Tibial nerve (tissue), 4 donors: ENCODE results near the gene SCGB3A1. TPM values are rescaled to one million over a fixed set of nuclear protein-coding genes. Genes with fewer than 3 reads are reported as not detected.

Source experiments
- DNase-seq, 2 donors: peaks; one replicate each; pipeline ENCODE4 v3.0.0-alpha.2; 2019; ENCODE audit warnings: low spot score in 2 of 2
- H3K27ac ChIP-seq, 4 donors: fragments of 200-600 bp; sonication (generic) in 3 of 4; one replicate each; pipeline ENCODE4 v1.5.1; 2017 to 2019; ENCODE audit warnings: mild to moderate bottlenecking in 1 of 4
- H3K27me3 ChIP-seq, 2 donors: fragments of 200-600 bp; sonication (generic) in 1 of 2; one replicate each; pipeline versions ENCODE4 v1.5.1 to v1.6.0; 2017 to 2019
- H3K36me3 ChIP-seq, 3 donors: fragments of 200-600 bp; sonication (generic); one replicate each; pipeline ENCODE4 v1.5.1; 2018 to 2019
- H3K4me1 ChIP-seq, 4 donors: fragments of 200-600 bp; sonication (generic) in 3 of 4; one replicate each; pipeline ENCODE4 v1.5.1; 2017 to 2019
- H3K4me3 ChIP-seq, 4 donors: fragments of 200-600 bp; sonication (generic) in 3 of 4; one replicate each; pipeline ENCODE4 v1.5.1; 2017 to 2019; ENCODE audit warnings: mild to moderate bottlenecking in 1 of 4, moderate library complexity in 1 of 4
- H3K9me3 ChIP-seq, 4 donors: fragments of 200-600 bp; sonication (generic) in 3 of 4; one replicate each; pipeline ENCODE4 v1.5.1; 2017 to 2019
- EP300 ChIP-seq, 2 donors: sonication (generic); formaldehyde crosslinking; IDR thresholded peaks; one replicate each; pipeline ENCODE4 v1.6.1; 2017; ENCODE audit warnings: antibody characterized with exemption in 2 of 2, mild to moderate bottlenecking in 1 of 2
- POLR2A ChIP-seq, 2 donors: fragments of 450-650 bp; IDR thresholded peaks; one replicate each; pipeline ENCODE4 v1.6.1; 2017; ENCODE audit warnings: antibody characterized with exemption in 2 of 2, mild to moderate bottlenecking in 2 of 2, moderate library complexity in 2 of 2
- WGBS, 2 donors: methylation state at CpG; one replicate each; pipeline ENCODE4 v1.1.5; 2018; 5-methylcytosine and 5-hydroxymethylcytosine counted together
- total RNA-seq, 4 donors: library from RNA; depleted of rRNA; stranded (reverse); fragments of >200 nt; gene quantifications; one replicate each; pipeline ENCODE4 v1.1.0, GENCODE V29; 2016
- TF ChIP-seq, protein P1 (sequence below), 5 experiments: fragments of 200-600 bp in 3 of 5; fragments of 450-650 bp in 2 of 5; sonication (generic) in 3 of 5; IDR thresholded peaks; one replicate each; pipeline ENCODE4 v1.5.1; 2016 to 2019; ENCODE audit warnings: antibody characterized with exemption in 5 of 5, mild to moderate bottlenecking in 3 of 5, moderate library complexity in 2 of 5

Gene SCGB3A1
- total RNA-seq, 4 donors from 2014 or later: not detected

GRCh38 chr5:180598797-180599589 is 7.7 kb upstream of the SCGB3A1 start:
- H3K27ac ChIP-seq: no peak overlapping the region
- TF ChIP-seq EP300 (IDR thresholded peaks at IDR 0.05) (no peak), POLR2A (IDR thresholded peaks at IDR 0.05) (no peak)
- TF ChIP-seq, protein P1, sequence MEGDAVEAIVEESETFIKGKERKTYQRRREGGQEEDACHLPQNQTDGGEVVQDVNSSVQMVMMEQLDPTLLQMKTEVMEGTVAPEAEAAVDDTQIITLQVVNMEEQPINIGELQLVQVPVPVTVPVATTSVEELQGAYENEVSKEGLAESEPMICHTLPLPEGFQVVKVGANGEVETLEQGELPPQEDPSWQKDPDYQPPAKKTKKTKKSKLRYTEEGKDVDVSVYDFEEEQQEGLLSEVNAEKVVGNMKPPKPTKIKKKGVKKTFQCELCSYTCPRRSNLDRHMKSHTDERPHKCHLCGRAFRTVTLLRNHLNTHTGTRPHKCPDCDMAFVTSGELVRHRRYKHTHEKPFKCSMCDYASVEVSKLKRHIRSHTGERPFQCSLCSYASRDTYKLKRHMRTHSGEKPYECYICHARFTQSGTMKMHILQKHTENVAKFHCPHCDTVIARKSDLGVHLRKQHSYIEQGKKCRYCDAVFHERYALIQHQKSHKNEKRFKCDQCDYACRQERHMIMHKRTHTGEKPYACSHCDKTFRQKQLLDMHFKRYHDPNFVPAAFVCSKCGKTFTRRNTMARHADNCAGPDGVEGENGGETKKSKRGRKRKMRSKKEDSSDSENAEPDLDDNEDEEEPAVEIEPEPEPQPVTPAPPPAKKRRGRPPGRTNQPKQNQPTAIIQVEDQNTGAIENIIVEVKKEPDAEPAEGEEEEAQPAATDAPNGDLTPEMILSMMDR (IDR thresholded peaks at IDR 0.05): no peak
- no peaks in the 10 kb centered on the region for H3K27me3 ChIP-seq
- H3K36me3 ChIP-seq: no peaks in the 10 kb centered on the region
- H3K9me3 ChIP-seq: no peaks in the 10 kb centered on the region
- no peaks in the 10 kb centered on the region for H3K4me1 ChIP-seq
- 84 to 88% methylated on average over 14 of the region's 16 CpGs for WGBS, 2 donors
- H3K4me3 ChIP-seq: no peak overlapping the region
- no peak for DNase-seq

DNA sequence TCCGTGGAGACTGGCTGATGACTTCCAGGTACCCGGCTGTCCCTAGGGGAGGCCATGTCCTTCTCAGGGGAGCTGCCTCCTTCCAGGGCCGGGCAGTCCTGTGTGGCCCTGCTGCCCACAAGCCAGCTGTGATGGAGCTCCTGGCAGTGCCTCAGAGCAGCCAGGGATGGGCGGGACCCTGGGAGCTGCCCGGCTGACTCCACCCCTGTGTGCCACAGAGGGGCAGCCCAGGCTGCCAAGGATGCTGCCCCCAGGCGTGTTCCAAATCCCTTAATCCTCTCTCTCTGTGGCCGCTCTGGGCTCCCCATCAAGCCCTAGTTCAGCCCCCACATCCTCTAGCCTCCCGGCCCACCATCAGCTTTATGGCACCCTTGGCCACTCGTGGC is 7.0 kb upstream of the SCGB3A1 start:
- WGBS, 2 donors: 75 to 79% methylated on average over 6 to 7 of the region's 9 CpGs
- TF ChIP-seq EP300 (IDR thresholded peaks at IDR 0.05) (no peak), POLR2A (IDR thresholded peaks at IDR 0.05) (no peak)
- TF ChIP-seq, protein P1 (IDR thresholded peaks at IDR 0.05): no peak
- no peak overlapping the region for H3K4me3 ChIP-seq
- no peak for DNase-seq
- H3K36me3 ChIP-seq: no peaks in the 10 kb centered on the region
- H3K27ac ChIP-seq: no peak overlapping the region
- H3K9me3 ChIP-seq: no peaks in the 10 kb centered on the region
- H3K27me3 ChIP-seq: peaks cover 0 to under 1% of the 10 kb centered on the region in 2 donors
- H3K4me1 ChIP-seq: no peaks in the 10 kb centered on the region

GRCh38 chr5:180596668-180597231 is 5.5 kb upstream of the SCGB3A1 start:
- H3K27me3 ChIP-seq: peaks cover 0 to 17% of the 10 kb centered on the region in 2 donors
- no peak for TF ChIP-seq EP300 (IDR thresholded peaks at IDR 0.05)
- no peaks in the 10 kb centered on the region for H3K36me3 ChIP-seq
- H3K4me1 ChIP-seq: peaks cover 0 to 3% (median 0%) of the 10 kb centered on the region in 4 donors
- H3K9me3 ChIP-seq: no peaks in the 10 kb centered on the region
- H3K4me3 ChIP-seq: no peak overlapping the region
- 65 to 82% methylated on average over 10 to 24 of the region's 24 CpGs for WGBS, 2 donors
- no peak for DNase-seq
- H3K27ac ChIP-seq: no peak overlapping the region

DNA sequence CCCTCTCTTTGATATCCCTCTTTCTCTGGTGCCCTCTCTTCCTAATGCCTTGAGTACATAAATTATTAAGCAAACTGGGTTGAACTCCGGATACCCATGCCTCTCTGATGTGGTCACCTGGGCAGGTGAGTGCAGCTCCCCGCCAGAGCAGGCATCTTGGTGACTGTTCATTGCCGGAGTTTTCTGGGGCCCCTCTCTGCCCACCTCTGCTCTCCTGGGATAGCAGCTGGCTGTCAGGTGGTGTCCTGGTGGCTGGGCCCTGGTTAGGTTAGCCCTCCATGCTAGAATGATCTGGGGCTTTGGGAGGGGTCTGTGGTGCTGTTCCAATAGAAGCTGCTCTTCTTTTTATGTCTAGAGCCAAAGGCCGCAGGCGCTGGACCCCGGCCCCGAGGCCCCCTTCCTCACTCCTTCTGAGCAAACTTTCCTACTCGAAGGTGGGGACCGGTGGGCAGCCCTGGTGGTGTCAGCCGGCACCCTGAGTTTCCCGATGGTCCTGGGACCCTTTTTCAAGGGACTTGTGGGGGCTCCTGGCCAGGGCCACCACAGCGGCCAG is 4.9 kb upstream of the SCGB3A1 start:
- Histone ChIP-seq H3K27ac (no peak overlapping the region), H3K4me1 (peaks cover 0 to 9% (median 2%) of the 10 kb centered on the region in 4 donors), H3K27me3 (peaks cover 0 to 22% of the 10 kb centered on the region in 2 donors), H3K4me3 (no peak overlapping the region), H3K9me3 (no peaks in the 10 kb centered on the region), H3K36me3 (no peaks in the 10 kb centered on the region)
- 83 to 86% methylated on average over 12 of the region's 12 CpGs for WGBS, 2 donors
- TF ChIP-seq, protein P1 (IDR thresholded peaks at IDR 0.05): no peak
- TF ChIP-seq POLR2A (IDR thresholded peaks at IDR 0.05): no peak
- TF ChIP-seq EP300 (IDR thresholded peaks at IDR 0.05): no peak
- no peak for DNase-seq

GRCh38 chr5:180595381-180596114 is 4.2 kb upstream of the SCGB3A1 start:
- TF ChIP-seq POLR2A (IDR thresholded peaks at IDR 0.05) (no peak), EP300 (IDR thresholded peaks at IDR 0.05) (no peak)
- TF ChIP-seq, protein P1 (IDR thresholded peaks at IDR 0.05): no peak
- DNase-seq: no peak
- 80 to 85% methylated on average over 19 to 25 of the region's 25 CpGs for WGBS, 2 donors

More at GRCh38 chr5:180595381-180596114, 4.2 kb upstream of the SCGB3A1 start:
- Histone ChIP-seq H3K4me1 (peaks cover 0 to 15% (median 2%) of the 10 kb centered on the region in 4 donors), H3K27ac (no peak overlapping the region), H3K27me3 (peaks cover 0 to 27% of the 10 kb centered on the region in 2 donors), H3K36me3 (no peaks in the 10 kb centered on the region), H3K9me3 (no peaks in the 10 kb centered on the region), H3K4me3 (no peak overlapping the region)
